Prostate gland (tissue), 2 donors: ENCODE measurements around the gene PDGFC. TPM values are rescaled to one million over a fixed set of nuclear protein-coding genes. Genes with fewer than 3 reads are reported as not detected.

ENCODE experiments used
- DNase-seq: peaks from one replicate; pipeline ENCODE4 v3.0.0-alpha.2; 2019; ENCODE audit warnings: low spot score
- H3K27ac ChIP-seq, 2 donors: fragments of 200-600 bp; sonication (generic); 2 replicates each; pipeline ENCODE4 v1.5.1; 2017 to 2019
- H3K27me3 ChIP-seq: fragments of 200-600 bp; sonication (generic); replicated peaks from 2 replicates; pipeline ENCODE4 v1.5.1; 2019; ENCODE audit not compliant: insufficient read depth
- H3K36me3 ChIP-seq, 2 donors: fragments of 200-600 bp; sonication (generic); 1 replicate in 1 of 2; 2 replicates in 1 of 2; pipeline versions ENCODE4 v1.5.1 to v1.8.1; 2017 to 2019
- H3K4me1 ChIP-seq: fragments of 200-600 bp; sonication (generic); replicated peaks from 2 replicates; pipeline ENCODE4 v1.5.1; 2019
- H3K4me3 ChIP-seq, 2 donors: fragments of 200-600 bp; sonication (generic); 2 replicates each; pipeline ENCODE4 v1.5.1; 2017 to 2019
- H3K9me3 ChIP-seq: fragments of 200-600 bp; sonication (generic); 2 replicates; pipeline ENCODE4 v1.5.1; 2017
- CTCF ChIP-seq, 4 experiments: fragments of 200-600 bp in 2 of 4; fragments of 450-650 bp in 2 of 4; sonication (generic) in 2 of 4; IDR thresholded peaks; 1 replicate in 3 of 4; 2 replicates in 1 of 4; pipeline ENCODE4 v1.5.1; 2016 to 2019; ENCODE audit warnings: antibody characterized with exemption in 4 of 4, mild to moderate bottlenecking in 2 of 4, moderate library complexity in 2 of 4
- POLR2A ChIP-seq: fragments of 450-650 bp; IDR thresholded peaks from one replicate; pipeline ENCODE4 v1.6.1; 2016; ENCODE audit warnings: antibody characterized with exemption, mild to moderate bottlenecking
- POLR2AphosphoS5 ChIP-seq: sonication (generic); formaldehyde crosslinking; IDR thresholded peaks from one replicate; pipeline ENCODE4 v1.6.1; 2017; ENCODE audit warnings: antibody characterized with exemption
- WGBS: methylation state at CpG from one replicate; pipeline ENCODE4 v1.1.5; 2018; 5-methylcytosine and 5-hydroxymethylcytosine counted together
- intact Hi-C: fragments of 100-400 bp; cut with DNase I; formaldehyde crosslinking; loops from one replicate; pipeline ENCODE4 v1.14.2; 2022
- total RNA-seq, 2 donors: library from RNA; depleted of rRNA; stranded (reverse); fragments of >200 nt; gene quantifications; one replicate each; pipeline ENCODE4 v1.1.0, GENCODE V29; 2016

Gene PDGFC
- total RNA-seq, 2 donors from 2014 or later = 18.6 to 36.8 TPM

GRCh38 chr4:157013656-157014055 is 42.1 kb upstream of the PDGFC start:
- no peaks in the 10 kb centered on the region for H3K36me3 ChIP-seq
- no peak overlapping the region for H3K27ac ChIP-seq
- DNase-seq = no peak
- no peaks in the 10 kb centered on the region for H3K4me1 ChIP-seq
- H3K9me3 ChIP-seq = no peaks in the 10 kb centered on the region
- 56% methylated on average over 4 of the region's 4 CpGs for WGBS
- intact Hi-C loops = no loop called here
- no peak for TF ChIP-seq CTCF (IDR thresholded peaks at IDR 0.05)
- H3K4me3 ChIP-seq = no peak overlapping the region
- H3K27me3 ChIP-seq = no peaks in the 10 kb centered on the region

- WGBS = 86% methylated on average over 2 of the region's 2 CpGs
- no peak overlapping the region for H3K27ac ChIP-seq
- intact Hi-C loops = no loop called here
- TF ChIP-seq CTCF (IDR thresholded peaks at IDR 0.05) (no peak), POLR2AphosphoS5 (no peak), POLR2A (no peak)
- no peak overlapping the region for H3K4me3 ChIP-seq
- H3K4me1 ChIP-seq = no peaks in the 10 kb centered on the region
- no peaks in the 10 kb centered on the region for H3K36me3 ChIP-seq
- H3K27me3 ChIP-seq = no peaks in the 10 kb centered on the region
- H3K9me3 ChIP-seq = no peaks in the 10 kb centered on the region
- no peak for DNase-seq
Measured at GRCh38 chr4:157012781-157013180, 41.2 kb upstream of the PDGFC start.

GRCh38 chr4:157012296-157012695 is 40.7 kb upstream of the PDGFC start:
- no peak overlapping the region for H3K27ac ChIP-seq
- no peak for DNase-seq
- no peaks in the 10 kb centered on the region for H3K27me3 ChIP-seq
- no peak overlapping the region for H3K4me3 ChIP-seq
- H3K9me3 ChIP-seq = no peaks in the 10 kb centered on the region
- intact Hi-C loops = no loop called here
- TF ChIP-seq POLR2AphosphoS5 (no peak), POLR2A (no peak), CTCF (IDR thresholded peaks at IDR 0.05) (no peak)
- H3K4me1 ChIP-seq = no peaks in the 10 kb centered on the region
- H3K36me3 ChIP-seq = no peaks in the 10 kb centered on the region

GRCh38 chr4:157010630-157011029 is 39.0 kb upstream of the PDGFC start:
- no peak overlapping the region for H3K4me3 ChIP-seq
- no peak overlapping the region for H3K27ac ChIP-seq
- no peaks in the 10 kb centered on the region for H3K27me3 ChIP-seq
- no peaks in the 10 kb centered on the region for H3K9me3 ChIP-seq
- 74% methylated on average over 2 of the region's 2 CpGs for WGBS
- no peak for DNase-seq
- intact Hi-C loops = no loop called here
- H3K4me1 ChIP-seq = no peaks in the 10 kb centered on the region
- TF ChIP-seq CTCF (IDR thresholded peaks at IDR 0.05) = no peak
- TF ChIP-seq POLR2A = no peak
- TF ChIP-seq POLR2AphosphoS5 = no peak
- H3K36me3 ChIP-seq = no peaks in the 10 kb centered on the region

DNA sequence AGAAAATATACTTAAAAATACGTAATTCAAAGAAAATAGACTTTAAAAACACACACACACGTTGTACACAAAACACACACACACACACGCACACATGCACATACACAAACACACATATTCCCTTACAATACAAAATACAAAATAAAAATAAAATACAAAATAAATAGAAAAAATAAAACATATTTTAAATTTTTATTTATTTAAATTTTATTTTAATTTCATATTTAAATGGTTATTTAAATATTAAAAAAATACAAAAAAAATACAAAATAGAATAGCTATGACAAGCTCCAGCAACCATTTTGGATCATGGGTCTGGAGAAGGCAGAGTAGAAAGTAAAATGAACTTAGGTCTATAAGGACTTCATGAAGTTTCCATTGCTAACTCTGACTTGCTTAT is 34.2 kb upstream of the PDGFC start:
- intact Hi-C loops = no loop called here
- no peaks in the 10 kb centered on the region for H3K9me3 ChIP-seq
- no peaks in the 10 kb centered on the region for H3K36me3 ChIP-seq
- DNase-seq = no peak
- H3K27ac ChIP-seq = no peak overlapping the region
- 94% methylated on average over 3 of the region's 3 CpGs for WGBS
- H3K4me3 ChIP-seq = no peak overlapping the region
- TF ChIP-seq POLR2AphosphoS5 = no peak
- no peak for TF ChIP-seq POLR2A
- no peak for TF ChIP-seq CTCF (IDR thresholded peaks at IDR 0.05)
- peaks cover 4% of the 10 kb centered on the region for H3K4me1 ChIP-seq
- no peaks in the 10 kb centered on the region for H3K27me3 ChIP-seq
